Neural progenitor cell (in vitro differentiated cells): ENCODE results near the gene ZP1. TPM values are rescaled to one million over a fixed set of nuclear protein-coding genes. Genes with fewer than 3 reads are reported as not detected.

ENCODE experiments used
- DNase-seq: peaks from one replicate; pipeline ENCODE4 v3.0.0-alpha.2; 2016; ENCODE audit warnings: low spot score
- H2AFZ ChIP-seq: fragments of 200-600 bp; sonication (generic); replicated peaks from 2 replicates; pipeline ENCODE4 v1.6.1; 2016; ENCODE audit warnings: antibody characterized with exemption
- H3F3A ChIP-seq: fragments of 200-600 bp; sonication (generic); 2 replicates; pipeline ENCODE4 v1.6.1; 2016; ENCODE audit warnings: antibody characterized with exemption, low read depth
- H3K27ac ChIP-seq: fragments of 200-600 bp; sonication (generic); 2 replicates; pipeline ENCODE4 v1.5.1; 2016; ENCODE audit warnings: mild to moderate bottlenecking
- H3K27me3 ChIP-seq: fragments of 200-600 bp; sonication (generic); 2 replicates; pipeline ENCODE4 v1.6.1; 2016; ENCODE audit warnings: mild to moderate bottlenecking, moderate library complexity
- H3K36me3 ChIP-seq: fragments of 200-600 bp; sonication (generic); 2 replicates; pipeline ENCODE4 v1.5.1; 2016
- H3K4me1 ChIP-seq: fragments of 200-600 bp; sonication (generic); 2 replicates; pipeline ENCODE4 v1.6.1; 2016; ENCODE audit warnings: mixed run types
- H3K4me2 ChIP-seq: fragments of 200-600 bp; sonication (generic); 2 replicates; pipeline ENCODE4 v1.6.1; 2016
- H3K4me3 ChIP-seq: fragments of 200-600 bp; sonication (generic); 2 replicates; pipeline ENCODE4 v1.5.1; 2016
- H3K79me2 ChIP-seq: fragments of 200-600 bp; sonication (generic); 2 replicates; pipeline ENCODE4 v1.6.1; 2016; ENCODE audit warnings: low read depth
- H3K9ac ChIP-seq: fragments of 200-600 bp; sonication (generic); 2 replicates; pipeline ENCODE4 v1.6.1; 2016
- H3K9me3 ChIP-seq: fragments of 200-600 bp; sonication (generic); 2 replicates; pipeline ENCODE4 v1.5.1; 2016; ENCODE audit warnings: low read depth
- H4K20me1 ChIP-seq: fragments of 200-600 bp; sonication (generic); 2 replicates; pipeline ENCODE4 v1.6.1; 2016; ENCODE audit warnings: low read depth
- H3K27ac Mint-ChIP-seq: 3 replicates; pipeline ENCODE4 v1.8.0; 2021; ENCODE audit warnings: mixed read lengths
- H3K27me3 Mint-ChIP-seq: 2 replicates; pipeline ENCODE4 v1.8.0; 2022; ENCODE audit warnings: low read depth, mild to moderate bottlenecking, inconsistent platforms, moderate library complexity, mixed read lengths; ENCODE audit not compliant: insufficient read depth
- H3K36me3 Mint-ChIP-seq: 3 replicates; pipeline ENCODE4 v1.8.0; 2021; ENCODE audit warnings: mixed read lengths
- H3K4me1 Mint-ChIP-seq: 3 replicates; pipeline ENCODE4 v1.8.0; 2021; ENCODE audit warnings: mixed read lengths
- H3K4me3 Mint-ChIP-seq: 3 replicates; pipeline ENCODE4 v1.8.0; 2021; ENCODE audit warnings: mild to moderate bottlenecking, moderate library complexity, mixed read lengths
- H3K9me3 Mint-ChIP-seq: 3 replicates; pipeline ENCODE4 v1.8.0; 2020; ENCODE audit warnings: mixed read lengths
- CTCF ChIP-seq: fragments of 200-600 bp; sonication (generic); IDR thresholded peaks from 2 replicates; pipeline ENCODE4 v1.5.1; 2017; ENCODE audit warnings: antibody characterized with exemption, mild to moderate bottlenecking
- EZH2 ChIP-seq: fragments of 200-600 bp; sonication (generic); IDR thresholded peaks from 2 replicates; pipeline ENCODE4 v1.6.1; 2017; ENCODE audit warnings: antibody characterized with exemption, mild to moderate bottlenecking, moderate library complexity
- EZH2phosphoT487 ChIP-seq: fragments of 200-600 bp; sonication (generic); IDR thresholded peaks from 2 replicates; pipeline ENCODE4 v1.6.1; 2017; ENCODE audit warnings: antibody characterized with exemption
- total RNA-seq: library from RNA; depleted of rRNA; stranded (reverse); fragments of >200 nt; gene quantifications from 2 replicates; pipeline ENCODE4 v1.2.3, GENCODE V29; 2015; ENCODE audit warnings: low replicate concordance

ZP1 gene
- total RNA-seq, 1 donor from 2014 or later, result not detected

- Histone ChIP-seq H3K36me3 (peaks cover 4% of the 10 kb centered on the region), H3K79me2 (no peaks in the 10 kb centered on the region), H3K27ac (no peak overlapping the region), H3K4me2 (no peak overlapping the region), H3K4me3 (no peak overlapping the region), H3K9me3 (no peaks in the 10 kb centered on the region), H2AFZ (no peak overlapping the region), H4K20me1 (no peaks in the 10 kb centered on the region), H3F3A (no peaks in the 10 kb centered on the region), H3K4me1 (no peaks in the 10 kb centered on the region), H3K9ac (no peak overlapping the region), H3K27me3 (no peaks in the 10 kb centered on the region)
- no peak for TF ChIP-seq EZH2phosphoT487
- TF ChIP-seq EZH2, result no peak
- TF ChIP-seq CTCF, result no peak
- H3K4me3 Mint-ChIP-seq, result no peak overlapping the region
- no peak overlapping the region for H3K27ac Mint-ChIP-seq
- no peaks in the 10 kb centered on the region for H3K4me1 Mint-ChIP-seq
- DNase-seq, result no peak
- H3K9me3 Mint-ChIP-seq, result no peaks in the 10 kb centered on the region
- peaks cover 20% of the 10 kb centered on the region for H3K36me3 Mint-ChIP-seq
- H3K27me3 Mint-ChIP-seq, result peaks cover 2% of the 10 kb centered on the region
Measured at GRCh38 chr11:60891103-60891741, 23.9 kb downstream of the ZP1 start.

GRCh38 chr11:60895687-60896086 lies 28.3 kb downstream of the ZP1 start:
- peaks cover 23% of the 10 kb centered on the region for H3K36me3 ChIP-seq

GRCh38 chr11:60897496-60897895 lies 30.2 kb downstream of the ZP1 start:
- Mint-ChIP-seq H3K4me1 (no peaks in the 10 kb centered on the region), H3K27ac (no peak overlapping the region), H3K36me3 (peaks cover 28% of the 10 kb centered on the region), H3K4me3 (no peak overlapping the region), H3K27me3 (peaks cover 4% of the 10 kb centered on the region), H3K9me3 (no peaks in the 10 kb centered on the region)
- no peaks in the 10 kb centered on the region for H3K9me3 ChIP-seq
- H3K27me3 ChIP-seq, result no peaks in the 10 kb centered on the region
- no peak overlapping the region for H3K27ac ChIP-seq
- H3K9ac ChIP-seq, result no peak overlapping the region
- no peak overlapping the region for H3K4me2 ChIP-seq
- H4K20me1 ChIP-seq, result no peaks in the 10 kb centered on the region
- H3K4me3 ChIP-seq, result no peak overlapping the region
- H2AFZ ChIP-seq, result no peak overlapping the region
- no peaks in the 10 kb centered on the region for H3K4me1 ChIP-seq
- no peak for DNase-seq
- TF ChIP-seq EZH2 (no peak), EZH2phosphoT487 (no peak), CTCF (no peak)
- peaks cover 7% of the 10 kb centered on the region for H3F3A ChIP-seq
- H3K79me2 ChIP-seq, result peaks cover 2% of the 10 kb centered on the region
- H3K36me3 ChIP-seq, result peaks cover 23% of the 10 kb centered on the region

More at GRCh38 chr11:60895687-60896086, 28.3 kb downstream of the ZP1 start:
- H3K4me2 ChIP-seq, result no peak overlapping the region
- H3K27ac ChIP-seq, result no peak overlapping the region
- H3K4me1 Mint-ChIP-seq, result no peaks in the 10 kb centered on the region
- peaks cover 27% of the 10 kb centered on the region for H3K36me3 Mint-ChIP-seq
- no peak overlapping the region for H3K4me3 Mint-ChIP-seq
- no peak overlapping the region for H3K9ac ChIP-seq
- peaks cover 7% of the 10 kb centered on the region for H3F3A ChIP-seq
- TF ChIP-seq EZH2phosphoT487 (no peak), EZH2 (no peak), CTCF (no peak)
- DNase-seq, result no peak
- H3K9me3 ChIP-seq, result no peaks in the 10 kb centered on the region
- no peak overlapping the region for H2AFZ ChIP-seq
- H3K27ac Mint-ChIP-seq, result no peak overlapping the region
- H3K79me2 ChIP-seq, result no peaks in the 10 kb centered on the region
- H3K4me1 ChIP-seq, result no peaks in the 10 kb centered on the region
- H3K27me3 Mint-ChIP-seq, result peaks cover 4% of the 10 kb centered on the region
- H3K27me3 ChIP-seq, result no peaks in the 10 kb centered on the region
- H3K4me3 ChIP-seq, result no peak overlapping the region
- no peaks in the 10 kb centered on the region for H3K9me3 Mint-ChIP-seq
- H4K20me1 ChIP-seq, result no peaks in the 10 kb centered on the region
